Measurements from ENCODE around the gene GPR42. TPM values are rescaled to one million over a fixed set of nuclear protein-coding genes. Genes with fewer than 3 reads are reported as not detected.

GPR42 gene
- total and polyA plus RNA-seq, 7 experiments from 2014 or later: 0.24 TPM; not detected in 6

GRCh38 chr19:35414442-35414841 lies 43.6 kb downstream of the GPR42 start:
- H3K27me3 Mint-ChIP-seq: peaks cover 0 to 52% (median 22%) of the 10 kb centered on the region in 5 donors
- CTCF ChIA-PET: no interaction called here
- H3K27me3 ChIP-seq (ENCODE audit: control insufficient read depth in 2 of 2, insufficient read depth in 2 of 2, low read length in 2 of 2): peaks cover 0 to 10% of the 10 kb centered on the region in 2 donors

GRCh38 chr19:35416331-35416730 lies 45.5 kb downstream of the GPR42 start:
- no peaks in the 10 kb centered on the region for H3K9me3 ChIP-seq (ENCODE audit: control insufficient read depth in 2 of 3, low read length in 3 of 3)
- H3K4me3 ChIP-seq (ENCODE audit: low read length): no peak overlapping the region
- Mint-ChIP-seq H3K27ac (no peak overlapping the region), H3K4me3 (no peak overlapping the region), H3K27me3 (peaks cover 0 to 40% (median 22%) of the 10 kb centered on the region in 5 donors), H3K9me3 (peaks cover 0 to 1% (median 0%) of the 10 kb centered on the region in 11 donors), H3K36me3 (no peaks in the 10 kb centered on the region), H3K4me1 (peaks cover 0 to 6% (median 0%) of the 10 kb centered on the region in 7 donors)
- no peak overlapping the region for H3K27ac ChIP-seq (ENCODE audit: low read depth, low read length)
- intact Hi-C loops (cut with micrococcal nuclease): no loop called here
- no peaks in the 10 kb centered on the region for H3K36me3 ChIP-seq (ENCODE audit: control insufficient read depth in 2 of 3, insufficient read depth in 3 of 3, low read length in 3 of 3)
- no peaks in the 10 kb centered on the region for H3K4me1 ChIP-seq (ENCODE audit: control insufficient read depth in 2 of 2, insufficient read depth in 2 of 2, low read length in 2 of 2)
- H3K27me3 ChIP-seq (ENCODE audit: control insufficient read depth in 2 of 2, insufficient read depth in 2 of 2, low read length in 2 of 2): peaks cover 0 to 10% of the 10 kb centered on the region in 2 donors
- ChIA-PET POLR2A (no interaction called here), CTCF (no interaction called here)
- DNase-seq (no peak), ATAC-seq (no peak)

More at GRCh38 chr19:35414442-35414841, 43.6 kb downstream of the GPR42 start:
- DNase-seq (no peak), ATAC-seq (no peak)
- H3K27ac Mint-ChIP-seq: no peak overlapping the region
- POLR2A ChIA-PET: no interaction called here
- no peaks in the 10 kb centered on the region for H3K36me3 Mint-ChIP-seq
- no peak overlapping the region for H3K4me3 Mint-ChIP-seq
- no peaks in the 10 kb centered on the region for H3K9me3 ChIP-seq (ENCODE audit: control insufficient read depth in 2 of 3, low read length in 3 of 3)
- H3K4me1 Mint-ChIP-seq: peaks cover 0 to 4% (median 0%) of the 10 kb centered on the region in 7 donors
- no peak overlapping the region for H3K27ac ChIP-seq (ENCODE audit: low read depth, low read length)
- intact Hi-C loops (cut with micrococcal nuclease): no loop called here
- no peak overlapping the region for H3K4me3 ChIP-seq (ENCODE audit: low read length)
- no peaks in the 10 kb centered on the region for H3K36me3 ChIP-seq (ENCODE audit: control insufficient read depth in 2 of 3, insufficient read depth in 3 of 3, low read length in 3 of 3)
- H3K4me1 ChIP-seq (ENCODE audit: control insufficient read depth in 2 of 2, insufficient read depth in 2 of 2, low read length in 2 of 2): no peaks in the 10 kb centered on the region
- H3K9me3 Mint-ChIP-seq: peaks cover 0 to 1% (median 0%) of the 10 kb centered on the region in 11 donors

- intact Hi-C loops (cut with micrococcal nuclease): no loop called here
- peaks cover 0 to 40% (median 22%) of the 10 kb centered on the region in 5 donors for H3K27me3 Mint-ChIP-seq
- H3K4me3 Mint-ChIP-seq: no peak overlapping the region
- H3K4me1 Mint-ChIP-seq: peaks cover 0 to 6% (median 0%) of the 10 kb centered on the region in 7 donors
- H3K9me3 ChIP-seq (ENCODE audit: control insufficient read depth in 2 of 3, low read length in 3 of 3): no peaks in the 10 kb centered on the region
- no peaks in the 10 kb centered on the region for H3K36me3 Mint-ChIP-seq
- no peak overlapping the region for H3K4me3 ChIP-seq (ENCODE audit: low read length)
- H3K27ac Mint-ChIP-seq: peak overlapping the region in 1 of 9 donors; percentile 32
- H3K9me3 Mint-ChIP-seq: no peaks in the 10 kb centered on the region
- ATAC-seq (no peak), DNase-seq (no peak)
- ChIA-PET CTCF (no interaction called here), POLR2A (no interaction called here)
- H3K4me1 ChIP-seq (ENCODE audit: control insufficient read depth in 2 of 2, insufficient read depth in 2 of 2, low read length in 2 of 2): no peaks in the 10 kb centered on the region
- H3K36me3 ChIP-seq (ENCODE audit: control insufficient read depth in 2 of 3, insufficient read depth in 3 of 3, low read length in 3 of 3): no peaks in the 10 kb centered on the region
- H3K27ac ChIP-seq (ENCODE audit: low read depth, low read length): no peak overlapping the region
- peaks cover 0 to 10% of the 10 kb centered on the region in 2 donors for H3K27me3 ChIP-seq (ENCODE audit: control insufficient read depth in 2 of 2, insufficient read depth in 2 of 2, low read length in 2 of 2)
Measured at GRCh38 chr19:35417278-35417677, 46.4 kb downstream of the GPR42 start.

- ChIA-PET CTCF (no interaction called here), POLR2A (interaction anchor here (0.7 kb wide), 1 partner anchor 44 kb away, joined by 3 read pairs; no protein-coding TSS in a partner anchor)
- Mint-ChIP-seq H3K27me3 (peaks cover 0 to 39% (median 18%) of the 10 kb centered on the region in 5 donors), H3K9me3 (no peaks in the 10 kb centered on the region), H3K4me3 (no peak overlapping the region), H3K36me3 (no peaks in the 10 kb centered on the region), H3K4me1 (peaks cover 0 to 6% (median 0%) of the 10 kb centered on the region in 7 donors), H3K27ac (peak overlapping the region in 1 of 9 donors; percentile 32)
- Histone ChIP-seq H3K4me3 (ENCODE audit: low read length) (no peak overlapping the region), H3K36me3 (ENCODE audit: control insufficient read depth in 2 of 3, insufficient read depth in 3 of 3, low read length in 3 of 3) (no peaks in the 10 kb centered on the region), H3K4me1 (ENCODE audit: control insufficient read depth in 2 of 2, insufficient read depth in 2 of 2, low read length in 2 of 2) (no peaks in the 10 kb centered on the region), H3K9me3 (ENCODE audit: control insufficient read depth in 2 of 3, low read length in 3 of 3) (no peaks in the 10 kb centered on the region), H3K27ac (ENCODE audit: low read depth, low read length) (no peak overlapping the region), H3K27me3 (ENCODE audit: control insufficient read depth in 2 of 2, insufficient read depth in 2 of 2, low read length in 2 of 2) (peaks cover 0 to 10% of the 10 kb centered on the region in 2 donors)
- intact Hi-C loops (cut with micrococcal nuclease): no loop called here
- DNase-seq (no peak), ATAC-seq (no peak)
Measured at GRCh38 chr19:35417713-35418534, 47.1 kb downstream of the GPR42 start.

GRCh38 chr19:35419046-35419445 lies 48.2 kb downstream of the GPR42 start:
- DNase-seq: no peak
- no peak overlapping the region for H3K27ac Mint-ChIP-seq
- H3K9me3 Mint-ChIP-seq: no peaks in the 10 kb centered on the region
- ATAC-seq: no peak
- no peak overlapping the region for H3K27ac ChIP-seq (ENCODE audit: low read depth, low read length)
- no peaks in the 10 kb centered on the region for H3K36me3 Mint-ChIP-seq
- peaks cover 0 to 37% (median 19%) of the 10 kb centered on the region in 5 donors for H3K27me3 Mint-ChIP-seq
- H3K4me1 ChIP-seq (ENCODE audit: control insufficient read depth in 2 of 2, insufficient read depth in 2 of 2, low read length in 2 of 2): no peaks in the 10 kb centered on the region
- H3K4me3 ChIP-seq (ENCODE audit: low read length): no peak overlapping the region
- ChIA-PET POLR2A (no interaction called here), CTCF (no interaction called here)
- H3K9me3 ChIP-seq (ENCODE audit: control insufficient read depth in 2 of 3, low read length in 3 of 3): no peaks in the 10 kb centered on the region
- intact Hi-C loops (cut with micrococcal nuclease): no loop called here
- H3K4me3 Mint-ChIP-seq: no peak overlapping the region
- H3K27me3 ChIP-seq (ENCODE audit: control insufficient read depth in 2 of 2, insufficient read depth in 2 of 2, low read length in 2 of 2): peaks cover 0 to 6% of the 10 kb centered on the region in 2 donors
- peaks cover 0 to 6% (median 0%) of the 10 kb centered on the region in 7 donors for H3K4me1 Mint-ChIP-seq
- no peaks in the 10 kb centered on the region for H3K36me3 ChIP-seq (ENCODE audit: control insufficient read depth in 2 of 3, insufficient read depth in 3 of 3, low read length in 3 of 3)

GRCh38 chr19:35419805-35420204 lies 48.9 kb downstream of the GPR42 start:
- Mint-ChIP-seq H3K27me3 (peaks cover 0 to 37% (median 22%) of the 10 kb centered on the region in 5 donors), H3K36me3 (no peaks in the 10 kb centered on the region), H3K4me1 (peaks cover 0 to 6% (median 0%) of the 10 kb centered on the region in 7 donors), H3K9me3 (no peaks in the 10 kb centered on the region), H3K4me3 (no peak overlapping the region), H3K27ac (no peak overlapping the region)
- ChIA-PET CTCF (no interaction called here), POLR2A (no interaction called here)
- Histone ChIP-seq H3K27ac (ENCODE audit: low read depth, low read length) (no peak overlapping the region), H3K36me3 (ENCODE audit: control insufficient read depth in 2 of 3, insufficient read depth in 3 of 3, low read length in 3 of 3) (no peaks in the 10 kb centered on the region), H3K4me3 (ENCODE audit: low read length) (no peak overlapping the region), H3K4me1 (ENCODE audit: control insufficient read depth in 2 of 2, insufficient read depth in 2 of 2, low read length in 2 of 2) (no peaks in the 10 kb centered on the region), H3K27me3 (ENCODE audit: control insufficient read depth in 2 of 2, insufficient read depth in 2 of 2, low read length in 2 of 2) (peaks cover 0 to 6% of the 10 kb centered on the region in 2 donors), H3K9me3 (ENCODE audit: control insufficient read depth in 2 of 3, low read length in 3 of 3) (no peaks in the 10 kb centered on the region)
- DNase-seq (no peak), ATAC-seq (no peak)
- intact Hi-C loops (cut with micrococcal nuclease): loop anchor here in 1 of 2 donors (5.0 kb wide), 1 partner anchor 42 kb away; no protein-coding TSS in a partner anchor
